ENCODE results near the gene INO80. TPM values are rescaled to one million over a fixed set of nuclear protein-coding genes. Genes with fewer than 3 reads are reported as not detected.

The INO80 gene
- total and polyA plus RNA-seq, 2 donors (not counting 1 experiment from before 2014, with no cell fraction given), result 5.7 to 34.0 TPM

GRCh38 chr15:40985541-40986330 is 130.3 kb downstream of the INO80 start:
- Histone ChIP-seq H3K9me3 (ENCODE audit: control insufficient read depth, insufficient read depth, low read depth, low read length) (no peaks in the 10 kb centered on the region), H2AFZ (ENCODE audit: low read length) (no peak overlapping the region), H3K27ac (ENCODE audit: insufficient read depth, low read length) (peak overlapping the region; percentile 94), H3K27me3 (ENCODE audit: control insufficient read depth, insufficient read depth, low read length) (no peaks in the 10 kb centered on the region), H3K9ac (ENCODE audit: insufficient read depth, low read length) (no peak overlapping the region), H3K4me2 (ENCODE audit: extremely low read depth, insufficient read depth, low read length) (peak overlapping the region; percentile 54), H4K20me1 (ENCODE audit: control insufficient read depth, extremely low read depth, insufficient read depth, low read length) (no peaks in the 10 kb centered on the region), H3K79me2 (ENCODE audit: control insufficient read depth, insufficient read depth, low read length) (no peaks in the 10 kb centered on the region), H3K36me3 (ENCODE audit: control insufficient read depth, insufficient read depth, low read length) (peaks cover 13% of the 10 kb centered on the region), H3K4me1 (ENCODE audit: control insufficient read depth, extremely low read depth, insufficient read depth, low read length) (peaks cover 27% of the 10 kb centered on the region), H3K4me3 (replicated peaks in 1 of 4; ENCODE audit: control extremely low read depth in 1 of 4, insufficient read depth in 1 of 4, low read depth in 3 of 4, low read length in 4 of 4) (no peak overlapping the region)
- DNase-seq (ENCODE audit: low read depth in 2 of 2), result peak; percentile 60 to 64
- no peak for TF ChIP-seq EZH2 (IDR thresholded peaks at IDR 0.05; ENCODE audit: low read length, missing control alignments)
- no peak for TF ChIP-seq CTCF (conservative IDR thresholded peaks at IDR 0.05 in 1 of 2, IDR thresholded peaks at IDR 0.05 in 1 of 2; ENCODE audit: low read depth in 1 of 2, low read length in 2 of 2)

GRCh38 chr15:40984964-40985363 is 131.1 kb downstream of the INO80 start:
- DNase-seq (ENCODE audit: low read depth in 2 of 2), result peak; percentile 91 to 96
- no peaks in the 10 kb centered on the region for H3K9me3 ChIP-seq (ENCODE audit: control insufficient read depth, insufficient read depth, low read depth, low read length)
- peak overlapping the region; percentile 94 for H3K27ac ChIP-seq (ENCODE audit: insufficient read depth, low read length)
- H3K36me3 ChIP-seq (ENCODE audit: control insufficient read depth, insufficient read depth, low read length), result peaks cover 17% of the 10 kb centered on the region
- peaks cover 25% of the 10 kb centered on the region for H3K4me1 ChIP-seq (ENCODE audit: control insufficient read depth, extremely low read depth, insufficient read depth, low read length)
- H4K20me1 ChIP-seq (ENCODE audit: control insufficient read depth, extremely low read depth, insufficient read depth, low read length), result no peaks in the 10 kb centered on the region
- no peak overlapping the region for H2AFZ ChIP-seq (ENCODE audit: low read length)
- no peaks in the 10 kb centered on the region for H3K27me3 ChIP-seq (ENCODE audit: control insufficient read depth, insufficient read depth, low read length)
- no peak overlapping the region for H3K4me3 ChIP-seq (replicated peaks in 1 of 4; ENCODE audit: control extremely low read depth in 1 of 4, insufficient read depth in 1 of 4, low read depth in 3 of 4, low read length in 4 of 4)
- H3K9ac ChIP-seq (ENCODE audit: insufficient read depth, low read length), result no peak overlapping the region
- H3K4me2 ChIP-seq (ENCODE audit: extremely low read depth, insufficient read depth, low read length), result peak overlapping the region; percentile 54
- no peaks in the 10 kb centered on the region for H3K79me2 ChIP-seq (ENCODE audit: control insufficient read depth, insufficient read depth, low read length)
- TF ChIP-seq CTCF (conservative IDR thresholded peaks at IDR 0.05 in 1 of 2, IDR thresholded peaks at IDR 0.05 in 1 of 2; ENCODE audit: low read depth in 1 of 2, low read length in 2 of 2), result no peak
- no peak for TF ChIP-seq EZH2 (IDR thresholded peaks at IDR 0.05; ENCODE audit: low read length, missing control alignments)

GRCh38 chr15:40984406-40984805 is 131.7 kb downstream of the INO80 start:
- no peak overlapping the region for H3K9ac ChIP-seq (ENCODE audit: insufficient read depth, low read length)
- DNase-seq (ENCODE audit: low read depth in 2 of 2), result no peak

More at GRCh38 chr15:40984406-40984805, 131.7 kb downstream of the INO80 start:
- Histone ChIP-seq H3K9me3 (ENCODE audit: control insufficient read depth, insufficient read depth, low read depth, low read length) (no peaks in the 10 kb centered on the region), H3K27ac (ENCODE audit: insufficient read depth, low read length) (peak overlapping the region; percentile 94), H4K20me1 (ENCODE audit: control insufficient read depth, extremely low read depth, insufficient read depth, low read length) (no peaks in the 10 kb centered on the region), H3K79me2 (ENCODE audit: control insufficient read depth, insufficient read depth, low read length) (no peaks in the 10 kb centered on the region), H3K4me1 (ENCODE audit: control insufficient read depth, extremely low read depth, insufficient read depth, low read length) (peaks cover 25% of the 10 kb centered on the region), H3K27me3 (ENCODE audit: control insufficient read depth, insufficient read depth, low read length) (no peaks in the 10 kb centered on the region), H3K4me3 (replicated peaks in 1 of 4; ENCODE audit: control extremely low read depth in 1 of 4, insufficient read depth in 1 of 4, low read depth in 3 of 4, low read length in 4 of 4) (no peak overlapping the region), H3K36me3 (ENCODE audit: control insufficient read depth, insufficient read depth, low read length) (peaks cover 20% of the 10 kb centered on the region), H2AFZ (ENCODE audit: low read length) (no peak overlapping the region), H3K4me2 (ENCODE audit: extremely low read depth, insufficient read depth, low read length) (no peak overlapping the region)
- no peak for TF ChIP-seq EZH2 (IDR thresholded peaks at IDR 0.05; ENCODE audit: low read length, missing control alignments)
- no peak for TF ChIP-seq CTCF (conservative IDR thresholded peaks at IDR 0.05 in 1 of 2, IDR thresholded peaks at IDR 0.05 in 1 of 2; ENCODE audit: low read depth in 1 of 2, low read length in 2 of 2)

Measured in fibroblast of lung (primary cell).